H9 (cell line): ENCODE data around the gene GREB1L. TPM values are rescaled to one million over a fixed set of nuclear protein-coding genes. Genes with fewer than 3 reads are reported as not detected.

Experiments used
- DNase-seq: peaks from one replicate; pipeline ENCODE4 v3.0.0-alpha.2; 2017
- H2AFZ ChIP-seq: one replicate; pipeline ENCODE4 v1.6.1; 2013; ENCODE audit warnings: mild to moderate bottlenecking, low read length, control low read depth, moderate library complexity
- H2AK5ac ChIP-seq: 2 replicates; pipeline ENCODE4 v1.6.1; 2013; ENCODE audit warnings: low read length, control low read depth, mixed read lengths; ENCODE audit not compliant: insufficient read length
- H2BK120ac ChIP-seq: one replicate; pipeline ENCODE4 v1.6.1; 2013; ENCODE audit warnings: low read depth, mild to moderate bottlenecking, low read length, control low read depth, inconsistent platforms; ENCODE audit not compliant: poor library complexity, severe bottlenecking
- H2BK12ac ChIP-seq: 2 replicates; pipeline ENCODE4 v1.6.1; 2013; ENCODE audit warnings: low read length, control low read depth, mixed read lengths, low read depth; ENCODE audit not compliant: insufficient read length
- H2BK15ac ChIP-seq: 2 replicates; pipeline ENCODE4 v1.6.1; 2013; ENCODE audit warnings: low read depth, low read length, control low read depth
- H2BK20ac ChIP-seq: one replicate; pipeline ENCODE4 v1.6.1; 2013; ENCODE audit warnings: low read depth, mild to moderate bottlenecking, low read length, control low read depth, inconsistent platforms; ENCODE audit not compliant: poor library complexity, severe bottlenecking
- H2BK5ac ChIP-seq: 2 replicates; pipeline ENCODE4 v1.6.1; 2013; ENCODE audit warnings: low read length, control low read depth, mixed read lengths; ENCODE audit not compliant: insufficient read length
- H3K14ac ChIP-seq: 2 replicates; pipeline ENCODE4 v1.6.1; 2013; ENCODE audit warnings: low read length, control low read depth; ENCODE audit not compliant: insufficient read depth
- H3K18ac ChIP-seq: 2 replicates; pipeline ENCODE4 v1.6.1; 2013; ENCODE audit warnings: low read depth, mild to moderate bottlenecking, mixed read lengths, low read length, control low read depth; ENCODE audit not compliant: insufficient read length
- H3K23ac ChIP-seq: 2 replicates; pipeline ENCODE4 v1.6.1; 2013; ENCODE audit warnings: low read length, control low read depth, mixed read lengths, low read depth; ENCODE audit not compliant: insufficient read length
- H3K23me2 ChIP-seq: 2 replicates; pipeline ENCODE4 v1.6.1; 2013; ENCODE audit warnings: low read depth, mild to moderate bottlenecking, mixed read lengths, low read length, control low read depth; ENCODE audit not compliant: insufficient read length, poor library complexity, severe bottlenecking
- H3K27ac ChIP-seq: 2 replicates; pipeline ENCODE4 v1.5.1; 2013; ENCODE audit warnings: low read length, control low read depth, mixed read lengths, low read depth; ENCODE audit not compliant: insufficient read length
- H3K27me3 ChIP-seq: 2 replicates; pipeline ENCODE4 v1.6.1; 2013; ENCODE audit warnings: low read length, control low read depth, inconsistent platforms; ENCODE audit not compliant: insufficient read depth
- H3K4ac ChIP-seq: 2 replicates; pipeline ENCODE4 v1.6.1; 2013; ENCODE audit warnings: low read depth, mild to moderate bottlenecking, control low read depth, inconsistent platforms, low read length, moderate library complexity
- H3K4me1 ChIP-seq: 2 replicates; pipeline ENCODE4 v1.6.1; 2013; ENCODE audit warnings: low read length, control low read depth, inconsistent platforms; ENCODE audit not compliant: insufficient read depth
- H3K4me2 ChIP-seq: 2 replicates; pipeline ENCODE4 v1.6.1; 2013; ENCODE audit warnings: low read length, control low read depth, mixed read lengths; ENCODE audit not compliant: insufficient read length, insufficient read depth
- H3K56ac ChIP-seq: 2 replicates; pipeline ENCODE4 v1.6.1; 2013; ENCODE audit warnings: low read depth, mild to moderate bottlenecking, mixed read lengths, low read length, control low read depth; ENCODE audit not compliant: insufficient read length
- H3K79me1 ChIP-seq: 2 replicates; pipeline ENCODE4 v1.6.1; 2013; ENCODE audit warnings: low read depth, mild to moderate bottlenecking, moderate library complexity, low read length, control low read depth, inconsistent platforms; ENCODE audit not compliant: insufficient read depth, poor library complexity, severe bottlenecking
- H3K79me2 ChIP-seq: 2 replicates; pipeline ENCODE4 v1.6.1; 2013; ENCODE audit warnings: low read length, control low read depth, inconsistent platforms; ENCODE audit not compliant: insufficient read depth
- H3K9ac ChIP-seq: 2 replicates; pipeline ENCODE4 v1.6.1; 2013; ENCODE audit warnings: low read length, control low read depth, mixed read lengths; ENCODE audit not compliant: insufficient read length; ENCODE audit errors: extremely low read depth
- H3K9me3 ChIP-seq: one replicate; pipeline ENCODE4 v1.6.1; 2013; ENCODE audit warnings: low read depth, low read length, inconsistent platforms; ENCODE audit not compliant: control insufficient read depth
- H3T11ph ChIP-seq: one replicate; pipeline ENCODE4 v1.6.1; 2013; ENCODE audit warnings: mild to moderate bottlenecking, low read length, control low read depth, inconsistent platforms
- H4K20me1 ChIP-seq: one replicate; pipeline ENCODE4 v1.6.1; 2013; ENCODE audit not compliant: control insufficient read depth, insufficient read length, insufficient read depth
- H4K5ac ChIP-seq: 2 replicates; pipeline ENCODE4 v1.6.1; 2013; ENCODE audit warnings: low read depth, mild to moderate bottlenecking, mixed read lengths, low read length, control low read depth; ENCODE audit not compliant: insufficient read length
- H4K8ac ChIP-seq: replicated peaks from 2 replicates; pipeline ENCODE4 v1.6.1; 2013; ENCODE audit warnings: low read length, control low read depth, mixed read lengths, low read depth; ENCODE audit not compliant: insufficient read length
- H4K91ac ChIP-seq: 2 replicates; pipeline ENCODE4 v1.6.1; 2013; ENCODE audit warnings: low read depth, mild to moderate bottlenecking, moderate library complexity, mixed read lengths, low read length, control low read depth; ENCODE audit not compliant: insufficient read length
- H3K27ac Mint-ChIP-seq, 3 experiments: 2 replicates in 2 of 3; 3 replicates in 1 of 3; pipeline ENCODE4 v1.8.0; 2020 to 2021; ENCODE audit warnings: mixed read lengths in 3 of 3, mild to moderate bottlenecking in 1 of 3, moderate library complexity in 1 of 3
- H3K27me3 Mint-ChIP-seq: 2 replicates; pipeline ENCODE4 v1.8.0; 2021; ENCODE audit warnings: low read depth, mild to moderate bottlenecking, moderate library complexity, mixed read lengths
- H3K36me3 Mint-ChIP-seq, 3 experiments: 2 replicates in 2 of 3; 3 replicates in 1 of 3; pipeline ENCODE4 v1.8.0; 2020 to 2021; ENCODE audit warnings: low read depth in 3 of 3, mixed read lengths in 3 of 3; ENCODE audit not compliant: insufficient read depth in 1 of 3
- H3K4me1 Mint-ChIP-seq, 2 experiments: 2 replicates each; pipeline ENCODE4 v1.8.0; 2020; ENCODE audit warnings: mixed read lengths in 2 of 2
- H3K4me3 Mint-ChIP-seq, 2 experiments: 2 replicates in 1 of 2; 3 replicates in 1 of 2; pipeline ENCODE4 v1.8.0; 2020 to 2021; ENCODE audit warnings: mild to moderate bottlenecking in 2 of 2, mixed read lengths in 2 of 2, moderate library complexity in 1 of 2
- H3K9me3 Mint-ChIP-seq, 2 experiments: 2 replicates in 1 of 2; 3 replicates in 1 of 2; pipeline ENCODE4 v1.8.0; 2020; ENCODE audit warnings: mild to moderate bottlenecking in 2 of 2, mixed read lengths in 2 of 2, moderate library complexity in 1 of 2
- WGBS: extraction: QIAGEN DNeasy Blood & Tissue Kit; methylation state at CpG from one replicate; pipeline ENCODE4 v1.1.7; 2013; ENCODE audit warnings: missing lambda C conversion rate, low lambda C conversion rate, mixed read lengths; ENCODE audit not compliant: insufficient read length; ENCODE audit errors: extremely low coverage; 5-methylcytosine and 5-hydroxymethylcytosine counted together
- total RNA-seq: library from RNA; stranded (reverse); gene quantifications from 2 replicates; pipeline ENCODE4 v1.2.1, GENCODE V29; 2021
- TF ChIP-seq, protein P1 (sequence below): fragments of 200-600 bp; sonication (generic); conservative IDR thresholded peaks from 3 replicates; pipeline ENCODE4 v1.8.0; 2021; ENCODE audit warnings: antibody characterized with exemption, mild to moderate bottlenecking

GREB1L gene
- total RNA-seq, 1 experiment from 2014 or later, result 2.7 TPM

DNA sequence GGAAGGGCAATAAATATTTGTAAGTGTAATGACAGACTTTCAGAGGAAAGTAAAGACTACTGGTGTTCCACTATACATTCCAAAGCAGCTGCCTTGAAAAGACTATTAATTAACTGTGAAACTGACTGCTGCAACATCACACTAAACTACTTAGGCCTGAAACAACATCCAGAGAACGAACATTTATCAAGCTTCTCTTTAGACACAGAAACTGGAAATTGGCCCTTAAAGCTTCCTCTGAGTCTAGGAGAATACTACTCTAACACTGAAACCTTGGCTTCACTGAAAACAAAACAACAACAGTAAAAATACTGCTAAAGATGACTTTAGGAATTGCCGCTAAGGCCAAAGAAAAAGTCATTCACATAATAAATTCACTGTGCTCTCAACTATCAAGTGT is 283.9 kb downstream of the GREB1L start:
- Histone ChIP-seq H4K20me1 (no peaks in the 10 kb centered on the region), H3K4ac (no peak overlapping the region), H4K5ac (no peak overlapping the region), H3K18ac (no peak overlapping the region), H3K23me2 (no peaks in the 10 kb centered on the region), H3K9ac (no peak overlapping the region), H2AK5ac (no peak overlapping the region), H4K8ac (no peak overlapping the region), H3K79me2 (no peaks in the 10 kb centered on the region), H3K23ac (no peak overlapping the region), H3K27ac (no peak overlapping the region), H2BK120ac (no peak overlapping the region), H2BK12ac (no peak overlapping the region), H2BK5ac (no peak overlapping the region), H3K4me2 (no peak overlapping the region), H3K9me3 (no peaks in the 10 kb centered on the region), H2BK20ac (no peak overlapping the region), H2AFZ (no peak overlapping the region), H3K14ac (no peak overlapping the region), H2BK15ac (no peak overlapping the region), H4K91ac (no peak overlapping the region), H3K56ac (no peak overlapping the region), H3K27me3 (no peaks in the 10 kb centered on the region), H3K4me1 (no peaks in the 10 kb centered on the region), H3K79me1 (no peaks in the 10 kb centered on the region), H3T11ph (no peak overlapping the region)
- DNase-seq, result no peak
- no peaks in the 10 kb centered on the region for H3K27me3 Mint-ChIP-seq
- H3K4me3 Mint-ChIP-seq, result no peak overlapping the region
- TF ChIP-seq, protein P1, sequence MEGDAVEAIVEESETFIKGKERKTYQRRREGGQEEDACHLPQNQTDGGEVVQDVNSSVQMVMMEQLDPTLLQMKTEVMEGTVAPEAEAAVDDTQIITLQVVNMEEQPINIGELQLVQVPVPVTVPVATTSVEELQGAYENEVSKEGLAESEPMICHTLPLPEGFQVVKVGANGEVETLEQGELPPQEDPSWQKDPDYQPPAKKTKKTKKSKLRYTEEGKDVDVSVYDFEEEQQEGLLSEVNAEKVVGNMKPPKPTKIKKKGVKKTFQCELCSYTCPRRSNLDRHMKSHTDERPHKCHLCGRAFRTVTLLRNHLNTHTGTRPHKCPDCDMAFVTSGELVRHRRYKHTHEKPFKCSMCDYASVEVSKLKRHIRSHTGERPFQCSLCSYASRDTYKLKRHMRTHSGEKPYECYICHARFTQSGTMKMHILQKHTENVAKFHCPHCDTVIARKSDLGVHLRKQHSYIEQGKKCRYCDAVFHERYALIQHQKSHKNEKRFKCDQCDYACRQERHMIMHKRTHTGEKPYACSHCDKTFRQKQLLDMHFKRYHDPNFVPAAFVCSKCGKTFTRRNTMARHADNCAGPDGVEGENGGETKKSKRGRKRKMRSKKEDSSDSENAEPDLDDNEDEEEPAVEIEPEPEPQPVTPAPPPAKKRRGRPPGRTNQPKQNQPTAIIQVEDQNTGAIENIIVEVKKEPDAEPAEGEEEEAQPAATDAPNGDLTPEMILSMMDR, result no peak
- peaks cover 5 to 49% (median 42%) of the 10 kb centered on the region in 3 experiments; a peak in 6 of 7 replicates for H3K36me3 Mint-ChIP-seq
- no peaks in the 10 kb centered on the region for H3K9me3 Mint-ChIP-seq
- H3K4me1 Mint-ChIP-seq, result no peaks in the 10 kb centered on the region
- 0 out of 7 replicates have a peak overlapping the region, but pooled peaks of 1 of the 3 experiments have one; percentile 40 for H3K27ac Mint-ChIP-seq
- WGBS, result no CpG with 5 or more reads among the region's 2 CpGs
